ENCODE data around the gene ZNF512B.
"Not testable (repeated sequence)": the region's sequence is repeated elsewhere in the genome, so short reads cannot be mapped to it uniquely, and the experiment has no call there.

Gene ZNF512B

GRCh38 chr20:63969838-63970713 lies at the start of gene ZNF512B:
TSS of gene ZNF512B (minus strand) at chr20:63969930. CDS start at chr20:63967950, 1,980 bp downstream.
- peak within 1 kb of the TSS; percentile 67 for H3K4me3 ChIP-seq (ENCODE audit: low read length)
- TF ChIP-seq CTCF (conservative IDR thresholded peaks at IDR 0.05; ENCODE audit: low read length) = no peak
- DNase-seq (ENCODE audit: low read depth) = peak; percentile 52

DNA sequence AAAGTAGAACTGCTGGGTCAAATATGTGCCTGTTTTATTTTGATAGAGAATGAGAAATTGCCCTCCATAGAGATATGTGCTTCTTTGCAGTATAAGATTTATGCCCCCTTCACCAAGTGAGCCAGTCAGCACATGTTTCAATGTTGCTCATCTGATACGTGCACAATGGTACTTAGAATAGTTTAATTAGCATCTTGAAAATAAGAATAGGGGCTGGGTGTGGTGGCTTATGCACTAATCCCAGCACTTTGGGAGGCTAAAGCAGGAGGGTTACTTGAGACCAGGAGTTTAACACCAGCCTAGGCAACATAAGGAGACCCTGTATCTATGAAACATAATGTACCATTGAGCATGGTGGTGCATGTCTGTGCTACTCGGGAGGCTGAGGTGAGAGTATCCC lies 45.9 kb upstream of the ZNF512B start:
- no peak overlapping the region for H3K4me3 ChIP-seq (ENCODE audit: low read length)
- DNase-seq (ENCODE audit: low read depth) = no peak
- no peak for TF ChIP-seq CTCF (conservative IDR thresholded peaks at IDR 0.05; ENCODE audit: low read length)

GRCh38 chr20:64012385-64013154 lies 42.8 kb upstream of the ZNF512B start:
- not testable (repeated sequence) for DNase-seq (ENCODE audit: low read depth); H3K4me3 ChIP-seq (ENCODE audit: low read length)

GRCh38 chr20:64011366-64011779 lies 41.6 kb upstream of the ZNF512B start:
- no peak for DNase-seq (ENCODE audit: low read depth)
- TF ChIP-seq CTCF (conservative IDR thresholded peaks at IDR 0.05; ENCODE audit: low read length) = no peak
- no peak overlapping the region for H3K4me3 ChIP-seq (ENCODE audit: low read length)

DNA sequence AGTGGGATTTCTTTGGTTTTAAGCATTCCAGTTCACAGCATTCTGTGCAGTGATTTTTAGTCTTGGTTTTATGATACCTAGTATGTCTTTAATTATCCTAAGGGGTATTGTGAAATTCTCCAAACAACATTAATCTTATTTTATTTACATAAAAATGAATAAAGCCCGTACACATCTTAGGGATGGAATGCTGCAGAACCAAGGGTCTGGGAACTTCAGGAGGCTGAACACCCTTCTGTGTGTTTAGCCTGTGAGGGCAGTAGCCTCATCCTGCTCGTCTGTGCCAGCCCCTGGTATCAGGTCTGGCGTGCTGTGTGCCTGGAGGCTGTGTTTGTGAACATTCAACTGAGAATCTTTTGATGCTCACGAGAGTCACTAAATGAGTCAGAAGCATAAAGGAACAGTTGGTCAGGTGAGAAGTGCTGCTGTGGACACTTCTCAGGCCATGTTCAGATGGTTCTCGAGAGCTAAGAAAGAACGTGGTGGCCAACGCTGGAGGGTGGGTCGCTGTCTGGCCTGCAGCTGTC lies 41.0 kb upstream of the ZNF512B start:
- no peak for TF ChIP-seq CTCF (conservative IDR thresholded peaks at IDR 0.05; ENCODE audit: low read length)
- peak; percentile 85 for DNase-seq (ENCODE audit: low read depth)
- H3K4me3 ChIP-seq (ENCODE audit: low read length) = no peak overlapping the region

GRCh38 chr20:64009811-64010387 lies 40.2 kb upstream of the ZNF512B start:
- no peak overlapping the region for H3K4me3 ChIP-seq (ENCODE audit: low read length)
- TF ChIP-seq CTCF (conservative IDR thresholded peaks at IDR 0.05; ENCODE audit: low read length) = no peak
- DNase-seq (ENCODE audit: low read depth) = no peak

GRCh38 chr20:64006902-64007301 lies 37.2 kb upstream of the ZNF512B start:
- DNase-seq (ENCODE audit: low read depth) = no peak
- TF ChIP-seq CTCF (conservative IDR thresholded peaks at IDR 0.05; ENCODE audit: low read length) = no peak
- H3K4me3 ChIP-seq (ENCODE audit: low read length) = no peak overlapping the region

Measured in AG10803 (cell line).